ENCODE measurements around the gene DNAH12. TPM values are rescaled to one million over a fixed set of nuclear protein-coding genes. Genes with fewer than 3 reads are reported as not detected.

The DNAH12 gene
- total and polyA plus RNA-seq, 2 of the 13 experiments (the other 11 are each of a cell fraction or from before 2014, with no cell fraction given) = 0.11 TPM

DNA sequence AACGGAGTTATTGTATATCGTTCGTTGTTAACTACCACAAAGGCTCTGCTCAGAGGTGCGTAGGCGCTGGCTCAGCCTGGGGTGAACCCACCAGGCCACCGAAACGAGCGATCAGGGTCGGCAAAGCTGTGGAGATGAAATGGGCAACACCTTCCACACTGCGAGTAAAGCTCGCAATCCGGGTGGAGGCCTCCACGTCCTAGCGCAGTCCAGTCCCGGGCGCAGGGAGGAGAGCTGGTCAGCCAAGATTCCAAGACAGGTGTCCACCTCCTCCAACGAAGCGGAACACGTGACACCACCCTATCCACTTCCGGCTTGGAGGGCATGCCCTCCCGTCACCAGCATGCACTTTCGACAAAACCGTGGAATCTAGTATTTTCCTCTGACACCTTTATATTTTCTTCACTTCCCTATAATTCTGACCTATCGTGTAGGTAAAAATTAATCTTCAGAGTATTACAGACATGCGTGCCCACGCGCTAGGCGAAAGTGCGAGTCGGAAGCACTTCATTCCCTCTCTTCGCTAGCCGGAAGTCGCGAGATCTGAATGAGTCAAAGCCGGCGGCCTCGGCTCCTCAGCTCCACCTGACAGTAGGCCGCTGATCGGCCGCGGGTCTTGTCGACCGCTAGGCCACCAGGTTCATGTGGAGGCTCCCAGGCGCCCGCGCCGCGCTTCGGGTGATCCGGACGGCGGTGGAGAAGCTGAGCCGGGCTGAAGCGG, 11.8 kb upstream of the DNAH12 start, which contains the start of gene PDE12 (continued):
- no peak for TF ChIP-seq MAFG (CRISPR knock-in tag; IDR thresholded peaks at IDR 0.05)
- TF ChIP-seq JARID2 (CRISPR knock-in tag; IDR thresholded peaks at IDR 0.05; ENCODE audit: insufficient replicate concordance) = peak; percentile 56
- TF ChIP-seq MED13 (CRISPR knock-in tag; IDR thresholded peaks at IDR 0.05) = no peak; the same call in 1 of the 2 replicates
- TF ChIP-seq KDM4B (CRISPR knock-in tag; IDR thresholded peaks at IDR 0.05) = no peak; the same call in 1 of the 2 replicates
- TF ChIP-seq HHEX (CRISPR knock-in tag; IDR thresholded peaks at IDR 0.05) = peak; percentile 28; the same call in 1 of the 2 replicates
- TF ChIP-seq ZNF282 (IDR thresholded peaks at IDR 0.05; ENCODE audit: partially characterized antibody) = no peak
- TF ChIP-seq ARNTL (CRISPR knock-in tag; IDR thresholded peaks at IDR 0.05) = peak; percentile 95
- peak; percentile 84 for TF ChIP-seq ZNF331 (CRISPR knock-in tag; IDR thresholded peaks at IDR 0.05)
- TF ChIP-seq ZBTB21 (CRISPR knock-in tag; IDR thresholded peaks at IDR 0.05) = no peak; the same call in 1 of the 2 replicates
- no peak for TF ChIP-seq MBD4 (IDR thresholded peaks at IDR 0.05; ENCODE audit: borderline replicate concordance, low read length)
- TF ChIP-seq RARA (CRISPR knock-in tag; IDR thresholded peaks at IDR 0.05) = peak; percentile 99
- peak; percentile 78; the same call in 1 of the 2 replicates for TF ChIP-seq ZSCAN31 (CRISPR knock-in tag; IDR thresholded peaks at IDR 0.05; ENCODE audit: low read depth)
- TF ChIP-seq, protein P1, sequence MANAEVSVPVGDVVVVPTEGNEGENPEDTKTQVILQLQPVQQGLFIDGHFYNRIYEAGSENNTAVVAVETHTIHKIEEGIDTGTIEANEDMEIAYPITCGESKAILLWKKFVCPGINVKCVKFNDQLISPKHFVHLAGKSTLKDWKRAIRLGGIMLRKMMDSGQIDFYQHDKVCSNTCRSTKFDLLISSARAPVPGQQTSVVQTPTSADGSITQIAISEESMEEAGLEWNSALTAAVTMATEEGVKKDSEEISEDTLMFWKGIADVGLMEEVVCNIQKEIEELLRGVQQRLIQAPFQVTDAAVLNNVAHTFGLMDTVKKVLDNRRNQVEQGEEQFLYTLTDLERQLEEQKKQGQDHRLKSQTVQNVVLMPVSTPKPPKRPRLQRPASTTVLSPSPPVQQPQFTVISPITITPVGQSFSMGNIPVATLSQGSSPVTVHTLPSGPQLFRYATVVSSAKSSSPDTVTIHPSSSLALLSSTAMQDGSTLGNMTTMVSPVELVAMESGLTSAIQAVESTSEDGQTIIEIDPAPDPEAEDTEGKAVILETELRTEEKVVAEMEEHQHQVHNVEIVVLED (CRISPR knock-in tag; IDR thresholded peaks at IDR 0.05; ENCODE audit: borderline replicate concordance) = peak; percentile 68; the same call in 1 of the 2 replicates
- TF ChIP-seq, protein P2, sequence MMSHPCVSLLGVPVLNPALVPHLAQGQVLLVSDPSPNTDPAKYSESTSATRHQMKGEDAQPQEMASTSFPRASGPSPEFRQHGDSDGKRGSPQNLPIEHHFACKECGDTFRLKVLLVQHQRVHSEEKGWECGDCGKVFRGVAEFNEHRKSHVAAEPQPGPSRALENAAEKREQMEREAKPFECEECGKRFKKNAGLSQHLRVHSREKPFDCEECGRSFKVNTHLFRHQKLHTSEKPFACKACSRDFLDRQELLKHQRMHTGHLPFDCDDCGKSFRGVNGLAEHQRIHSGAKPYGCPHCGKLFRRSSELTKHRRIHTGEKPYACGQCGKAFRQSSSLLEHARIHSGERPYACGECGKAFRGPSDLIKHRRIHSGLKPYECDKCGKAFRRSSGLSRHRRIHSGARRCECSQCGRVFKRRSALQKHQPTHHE (CRISPR knock-in tag; IDR thresholded peaks at IDR 0.05; ENCODE audit: borderline replicate concordance) = no peak
- TF ChIP-seq ZNF781 (CRISPR knock-in tag; IDR thresholded peaks at IDR 0.05; ENCODE audit: borderline replicate concordance, not compliant biosample characterization) = peak; percentile 89
- peak; percentile 47; the same call in 1 of the 2 replicates for TF ChIP-seq ZNF232 (CRISPR knock-in tag; IDR thresholded peaks at IDR 0.05; ENCODE audit: borderline replicate concordance)
- peak; percentile 81; the same call in 1 of the 2 replicates for TF ChIP-seq ZNF414 (CRISPR knock-in tag; IDR thresholded peaks at IDR 0.05)
- peak; percentile 34; the same call in 1 of the 2 replicates for TF ChIP-seq RAD21 (CRISPR knock-in tag; IDR thresholded peaks at IDR 0.05)
- peak; percentile 66; the same call in 1 of the 2 replicates for TF ChIP-seq HOXA3 (CRISPR knock-in tag; IDR thresholded peaks at IDR 0.05)
- peak; percentile 55; the same call in 1 of the 2 replicates for TF ChIP-seq RERE (CRISPR knock-in tag; IDR thresholded peaks at IDR 0.05; ENCODE audit: low read depth)

All from HepG2 (cell line).